Left lung (tissue), 10 donors: Measurements from ENCODE around the gene LMBRD1. TPM values are rescaled to one million over a fixed set of nuclear protein-coding genes. Genes with fewer than 3 reads are reported as not detected.

Experiments
- ATAC-seq: fragments of 200-7000 bp; cut with Tn5 transposase; one replicate; pipeline ENCODE4 v1.9.1; 2020; ENCODE audit warnings: moderate library complexity
- DNase-seq, 4 donors: peaks; one replicate each; pipeline ENCODE4 v3.0.0-alpha.2; 2013 to 2020
- H3K27ac ChIP-seq, 2 donors: fragments of 200-600 bp; sonication (generic) in 1 of 2; one replicate each; pipeline versions ENCODE4 v1.5.0 to v1.8.0; 2020 to 2021
- H3K27me3 ChIP-seq, 2 donors: fragments of 200-600 bp; sonication (generic) in 1 of 2; one replicate each; pipeline versions ENCODE4 v1.5.0 to v1.8.0; 2020 to 2021
- H3K36me3 ChIP-seq, 2 donors: fragments of 200-600 bp; sonication (generic) in 1 of 2; one replicate each; pipeline versions ENCODE4 v1.5.0 to v1.8.0; 2020 to 2021
- H3K4me1 ChIP-seq, 2 donors: fragments of 200-600 bp; one replicate each; pipeline ENCODE4 v1.8.0; 2021
- H3K4me3 ChIP-seq, 2 donors: fragments of 200-600 bp; sonication (generic) in 1 of 2; one replicate each; pipeline versions ENCODE4 v1.5.0 to v1.8.0; 2020 to 2021; ENCODE audit warnings: mild to moderate bottlenecking in 1 of 2
- H3K9me3 ChIP-seq, 2 donors: fragments of 200-600 bp; sonication (generic) in 1 of 2; one replicate each; pipeline versions ENCODE4 v1.5.0 to v1.8.0; 2020 to 2021
- CTCF ChIP-seq, 2 donors: fragments of 200-600 bp; sonication (generic) in 1 of 2; IDR thresholded peaks; one replicate each; pipeline versions ENCODE4 v1.5.0 to v1.8.0; 2021; ENCODE audit warnings: antibody characterized with exemption in 2 of 2
- intact Hi-C, 2 donors: fragments of 100-400 bp; cut with DNase I; formaldehyde crosslinking; loops; one replicate each; pipeline versions ENCODE4 v1.11.2 to v1.14.2; 2022
- polyA plus RNA-seq, 6 donors: library from polyadenylated mRNA; unstranded; fragments of 120-200 nt; gene quantifications; one replicate each; pipeline ENCODE4 v1.2.1, GENCODE V29; 2013; ENCODE audit not compliant: insufficient read length in 6 of 6
- total RNA-seq, 2 donors: library from RNA; stranded (reverse); fragmentation: NEBNext Ultra II Directional; extraction: Animal tissue kit (Norgen Biotek cat#: 25700); gene quantifications; one replicate each; pipeline ENCODE4 v1.2.1, GENCODE V29; 2021
- donor health status: DM: no; HTN: yes; CAD: no.
- donor health status: DM: no; HTN: no; CAD: no.

LMBRD1 gene
- total and polyA plus RNA-seq, 8 donors, result 50.1 to 79.0 (median 61.7) TPM

GRCh38 chr6:69774740-69775584 lies 21.8 kb downstream of the LMBRD1 start:
- intact Hi-C loops, result no loop called here
- peaks cover 0 to 20% of the 10 kb centered on the region in 2 donors for H3K36me3 ChIP-seq
- no peak overlapping the region for H3K4me3 ChIP-seq
- DNase-seq, result no peak
- no peaks in the 10 kb centered on the region for H3K9me3 ChIP-seq
- ATAC-seq, result no peak
- H3K27ac ChIP-seq, result no peak overlapping the region
- no peak for TF ChIP-seq CTCF (IDR thresholded peaks at IDR 0.05)
- H3K27me3 ChIP-seq, result no peaks in the 10 kb centered on the region
- H3K4me1 ChIP-seq, result no peaks in the 10 kb centered on the region

- H3K27me3 ChIP-seq, result no peaks in the 10 kb centered on the region
- DNase-seq (no peak), ATAC-seq (no peak)
- no peaks in the 10 kb centered on the region for H3K36me3 ChIP-seq
- no peaks in the 10 kb centered on the region for H3K9me3 ChIP-seq
- TF ChIP-seq CTCF (IDR thresholded peaks at IDR 0.05), result no peak
- H3K4me1 ChIP-seq, result no peaks in the 10 kb centered on the region
- no peak overlapping the region for H3K4me3 ChIP-seq
- no peak overlapping the region for H3K27ac ChIP-seq
- intact Hi-C loops, result no loop called here
Measured at GRCh38 chr6:69771158-69771906, 25.5 kb downstream of the LMBRD1 start.

GRCh38 chr6:69768664-69769063 lies 28.1 kb downstream of the LMBRD1 start:
- no peak for TF ChIP-seq CTCF (IDR thresholded peaks at IDR 0.05)
- DNase-seq, result no peak
- H3K4me3 ChIP-seq, result no peak overlapping the region
- H3K4me1 ChIP-seq, result no peaks in the 10 kb centered on the region
- H3K27ac ChIP-seq, result no peak overlapping the region
- no peaks in the 10 kb centered on the region for H3K9me3 ChIP-seq
- H3K27me3 ChIP-seq, result no peaks in the 10 kb centered on the region
- H3K36me3 ChIP-seq, result no peaks in the 10 kb centered on the region
- ATAC-seq, result no peak
- intact Hi-C loops, result no loop called here

- ATAC-seq (no peak), DNase-seq (no peak)
- intact Hi-C loops, result no loop called here
- H3K4me1 ChIP-seq, result no peaks in the 10 kb centered on the region
- TF ChIP-seq CTCF (IDR thresholded peaks at IDR 0.05), result no peak
- H3K36me3 ChIP-seq, result no peaks in the 10 kb centered on the region
- H3K9me3 ChIP-seq, result no peaks in the 10 kb centered on the region
- no peaks in the 10 kb centered on the region for H3K27me3 ChIP-seq
- no peak overlapping the region for H3K27ac ChIP-seq
- no peak overlapping the region for H3K4me3 ChIP-seq
Measured at GRCh38 chr6:69763763-69764162, 33.0 kb downstream of the LMBRD1 start.

GRCh38 chr6:69761853-69762252 lies 35.0 kb downstream of the LMBRD1 start:
- H3K36me3 ChIP-seq, result no peaks in the 10 kb centered on the region
- ATAC-seq (no peak), DNase-seq (peak in 2 of 4 donors; percentile 3 to 6)
- no peak overlapping the region for H3K4me3 ChIP-seq
- H3K9me3 ChIP-seq, result no peaks in the 10 kb centered on the region
- TF ChIP-seq CTCF (IDR thresholded peaks at IDR 0.05), result no peak
- H3K4me1 ChIP-seq, result no peaks in the 10 kb centered on the region
- no peaks in the 10 kb centered on the region for H3K27me3 ChIP-seq
- no peak overlapping the region for H3K27ac ChIP-seq
- intact Hi-C loops, result no loop called here
